ENCODE measurements around the gene LRRC59.
"Not testable (repeated sequence)": the region's sequence is repeated elsewhere in the genome, so short reads cannot be mapped to it uniquely, and the experiment has no call there.

LRRC59 gene

DNA sequence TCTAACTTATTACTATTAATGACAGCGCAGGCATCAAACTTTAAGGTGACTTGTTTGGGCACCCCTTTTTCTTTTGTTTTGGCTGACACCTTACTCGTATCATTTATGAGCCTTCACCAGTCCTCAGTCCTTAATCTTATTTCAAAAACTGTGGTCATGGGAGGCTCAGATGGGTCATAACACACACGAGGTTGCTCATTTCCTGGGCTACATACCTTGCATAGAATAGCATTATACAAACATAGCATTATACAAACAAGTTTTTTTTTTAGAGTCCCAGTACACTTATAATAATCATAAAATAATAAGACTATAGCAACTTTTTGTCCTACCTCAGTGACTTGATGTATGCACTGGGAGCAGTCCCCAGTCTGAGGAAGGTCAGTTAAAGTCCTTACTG lies 17.5 kb upstream of the LRRC59 start:
- Mint-ChIP-seq H3K36me3 (ENCODE audit: low read depth) (no peaks in the 10 kb centered on the region), H3K4me1 (ENCODE audit: low read depth) (peaks cover 2% of the 10 kb centered on the region), H3K27ac (no peak overlapping the region), H3K27me3 (ENCODE audit: low read depth) (peaks cover 35% of the 10 kb centered on the region), H3K9me3 (no peaks in the 10 kb centered on the region), H3K4me3 (no peak overlapping the region)
- DNase-seq (ENCODE audit: low spot score), result no peak

DNA sequence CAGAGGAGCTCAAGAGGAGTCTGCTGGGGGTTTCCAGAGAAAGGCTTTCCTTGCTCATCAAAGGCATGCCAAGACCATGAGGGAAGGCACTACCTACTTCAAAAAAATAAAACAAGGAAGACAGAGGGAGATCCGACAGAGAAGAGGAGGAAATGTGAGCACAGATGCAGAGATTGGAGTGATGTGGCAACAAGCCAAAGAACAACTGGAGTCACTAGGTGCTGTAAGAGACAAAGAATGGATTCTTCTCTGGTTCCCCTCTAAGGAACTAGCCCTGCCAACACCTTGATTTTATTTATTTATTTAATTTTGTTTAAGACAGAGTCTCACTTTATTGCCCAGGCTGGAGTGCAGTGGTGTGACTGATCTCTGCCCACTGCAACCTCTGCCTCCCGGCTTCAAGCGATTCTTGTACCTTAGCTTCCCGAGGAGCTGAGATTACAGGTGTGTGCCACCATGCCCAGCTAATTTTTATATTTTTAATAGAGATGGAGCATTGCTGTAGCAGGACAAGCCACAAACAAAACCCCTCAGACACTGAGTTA lies 14.9 kb upstream of the LRRC59 start:
- no peak for DNase-seq (ENCODE audit: low spot score)
- Mint-ChIP-seq H3K27ac (no peak overlapping the region), H3K4me3 (no peak overlapping the region), H3K36me3 (ENCODE audit: low read depth) (no peaks in the 10 kb centered on the region), H3K4me1 (ENCODE audit: low read depth) (no peaks in the 10 kb centered on the region), H3K27me3 (ENCODE audit: low read depth) (peaks cover 31% of the 10 kb centered on the region), H3K9me3 (no peaks in the 10 kb centered on the region)

DNA sequence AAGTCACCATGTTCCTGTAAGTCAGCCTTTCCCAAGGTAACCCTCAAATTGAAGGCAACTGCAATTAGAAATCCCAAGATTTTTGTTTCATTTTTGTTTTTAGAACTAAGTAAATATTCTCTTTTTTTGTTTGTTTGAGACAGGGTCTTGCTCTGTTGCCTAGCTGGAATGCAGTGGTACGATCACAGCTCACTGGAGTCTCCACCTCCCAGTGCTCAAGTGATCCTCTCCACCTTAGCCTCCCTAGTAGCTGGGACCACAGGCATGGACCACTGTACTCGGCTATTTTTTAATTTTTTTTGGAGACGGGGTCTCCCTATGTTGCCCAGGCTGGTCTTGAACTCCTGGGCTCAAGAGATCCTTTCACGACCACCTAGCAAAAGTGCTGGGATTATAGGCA lies 10.6 kb upstream of the LRRC59 start:
- H3K27ac Mint-ChIP-seq, result no peak overlapping the region
- no peaks in the 10 kb centered on the region for H3K36me3 Mint-ChIP-seq (ENCODE audit: low read depth)
- no peaks in the 10 kb centered on the region for H3K9me3 Mint-ChIP-seq
- peaks cover 5% of the 10 kb centered on the region for H3K4me1 Mint-ChIP-seq (ENCODE audit: low read depth)
- DNase-seq (ENCODE audit: low spot score), result no peak
- H3K27me3 Mint-ChIP-seq (ENCODE audit: low read depth), result peaks cover 30% of the 10 kb centered on the region
- H3K4me3 Mint-ChIP-seq, result no peak overlapping the region

DNA sequence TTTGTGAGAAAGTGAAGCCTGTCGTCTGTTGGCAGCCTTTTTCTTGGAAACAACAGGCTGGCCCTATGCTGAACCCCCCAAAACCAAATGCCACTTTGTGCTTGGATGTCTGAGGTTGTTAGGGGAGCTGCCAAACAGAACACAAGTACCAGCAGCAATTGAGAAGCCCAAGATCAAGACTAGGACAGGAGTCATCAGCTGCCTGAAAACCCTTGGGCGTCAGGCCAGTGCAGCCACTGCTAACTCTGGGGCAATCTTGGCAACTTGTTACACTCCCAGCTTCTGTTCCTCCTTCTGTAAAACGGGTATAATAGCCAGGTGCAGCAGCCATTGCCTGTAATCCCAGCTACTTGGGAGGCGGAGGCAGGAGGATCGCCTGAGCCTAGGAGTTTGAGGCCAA lies 9.3 kb upstream of the LRRC59 start:
- peaks cover 21% of the 10 kb centered on the region for H3K27me3 Mint-ChIP-seq (ENCODE audit: low read depth)
- DNase-seq (ENCODE audit: low spot score), result no peak
- H3K27ac Mint-ChIP-seq, result no peak overlapping the region
- H3K4me1 Mint-ChIP-seq (ENCODE audit: low read depth), result peaks cover 5% of the 10 kb centered on the region
- H3K9me3 Mint-ChIP-seq, result no peaks in the 10 kb centered on the region
- H3K36me3 Mint-ChIP-seq (ENCODE audit: low read depth), result no peaks in the 10 kb centered on the region
- no peak overlapping the region for H3K4me3 Mint-ChIP-seq

DNA sequence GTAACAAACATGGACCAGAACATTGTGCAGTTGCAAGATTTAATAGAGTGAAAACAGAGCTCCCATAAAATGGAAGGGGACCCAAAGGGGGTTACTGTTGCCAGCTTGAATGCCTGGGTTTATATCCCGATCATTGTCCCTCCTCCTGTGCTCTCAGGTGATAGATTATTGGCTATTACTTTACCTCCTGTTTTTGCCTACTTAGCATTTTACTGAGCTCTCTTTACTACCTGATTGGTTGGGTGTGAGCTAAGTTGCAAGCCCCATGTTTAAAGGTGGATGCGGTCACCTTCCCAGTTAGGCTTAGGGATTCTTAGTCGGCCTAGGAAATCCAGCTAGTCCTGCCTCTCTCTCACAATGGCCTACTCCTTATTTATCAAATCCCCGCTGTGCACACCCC lies 8.0 kb upstream of the LRRC59 start:
- H3K36me3 Mint-ChIP-seq (ENCODE audit: low read depth); H3K4me1 Mint-ChIP-seq (ENCODE audit: low read depth); H3K4me3 Mint-ChIP-seq; DNase-seq (ENCODE audit: low spot score); H3K27ac Mint-ChIP-seq; H3K9me3 Mint-ChIP-seq: not testable (repeated sequence)
- peaks cover 20% of the 10 kb centered on the region for H3K27me3 Mint-ChIP-seq (ENCODE audit: low read depth)

DNA sequence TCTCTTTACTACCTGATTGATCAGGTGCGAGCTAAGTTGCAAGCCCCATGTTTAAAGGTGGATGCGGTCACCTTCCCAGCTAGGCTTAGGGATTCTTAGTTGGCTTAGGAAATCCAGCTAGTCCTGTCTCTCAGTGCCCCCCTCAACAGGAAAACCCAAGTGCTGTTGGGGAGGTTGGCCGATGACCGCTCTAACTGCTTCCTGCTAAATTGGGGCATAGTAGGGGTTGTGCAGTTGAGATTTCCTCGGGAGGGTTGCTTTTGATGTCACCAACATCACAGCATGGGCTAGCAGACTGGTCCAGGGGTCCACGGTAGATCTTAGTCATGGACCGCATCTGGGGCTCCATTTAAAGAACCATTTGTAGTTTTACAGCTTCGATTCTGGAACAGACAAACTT lies 2.3 kb upstream of the LRRC59 start:
- peaks cover 18% of the 10 kb centered on the region for H3K36me3 Mint-ChIP-seq (ENCODE audit: low read depth)
- H3K4me3 Mint-ChIP-seq; DNase-seq (ENCODE audit: low spot score); H3K9me3 Mint-ChIP-seq; H3K27me3 Mint-ChIP-seq (ENCODE audit: low read depth); H3K27ac Mint-ChIP-seq: not testable (repeated sequence)
- peaks cover 18% of the 10 kb centered on the region for H3K4me1 Mint-ChIP-seq (ENCODE audit: low read depth)

DNA sequence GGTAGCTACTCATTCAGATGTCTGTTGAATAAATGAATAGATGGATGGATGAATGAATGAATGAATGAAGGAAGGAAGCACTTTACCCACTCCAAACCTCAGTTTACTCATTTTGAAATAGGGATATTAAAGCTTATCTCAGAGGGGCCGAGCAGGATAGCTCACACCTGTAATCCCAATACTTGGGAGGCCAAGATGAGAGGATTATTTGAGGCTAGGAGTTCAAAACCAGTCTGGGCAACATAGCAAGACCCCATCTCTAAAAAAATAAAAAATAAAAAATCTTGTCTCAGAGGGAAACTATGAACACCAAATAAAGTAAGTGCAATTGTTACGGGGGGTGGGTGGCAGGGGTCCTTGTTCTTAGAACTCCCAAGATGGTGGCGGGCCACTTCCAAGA lies 1.3 kb upstream of the LRRC59 start:
- peaks cover 18% of the 10 kb centered on the region for H3K4me1 Mint-ChIP-seq (ENCODE audit: low read depth)
- not testable (repeated sequence) for H3K4me3 Mint-ChIP-seq; H3K27me3 Mint-ChIP-seq (ENCODE audit: low read depth); H3K9me3 Mint-ChIP-seq; H3K27ac Mint-ChIP-seq; DNase-seq (ENCODE audit: low spot score)
- H3K36me3 Mint-ChIP-seq (ENCODE audit: low read depth), result peaks cover 24% of the 10 kb centered on the region

DNA sequence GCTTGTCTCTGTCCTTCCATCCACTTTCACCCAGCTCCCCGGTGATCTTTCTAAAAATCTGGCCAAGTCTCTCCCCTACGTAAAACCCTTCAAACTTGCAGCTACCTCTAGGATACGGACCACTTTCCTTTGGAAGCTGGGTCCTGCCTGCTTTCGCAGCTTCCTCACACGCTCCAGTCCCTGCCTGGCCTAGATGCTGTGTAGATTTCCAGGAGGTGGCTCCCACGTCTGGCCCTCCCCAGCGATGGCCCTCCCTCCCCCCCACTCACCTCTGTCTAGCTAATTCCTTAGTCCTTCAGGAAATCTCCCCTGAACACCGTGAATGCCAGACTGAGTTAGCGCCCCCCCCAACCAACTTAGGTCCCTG lies 579 bp upstream of the LRRC59 start:
- H3K4me1 Mint-ChIP-seq (ENCODE audit: low read depth), result peaks cover 20% of the 10 kb centered on the region
- peak overlapping the region; percentile 98 for H3K27ac Mint-ChIP-seq
- H3K9me3 Mint-ChIP-seq, result peaks cover 8% of the 10 kb centered on the region
- H3K4me3 Mint-ChIP-seq, result peak overlapping the region; percentile 100
- DNase-seq (ENCODE audit: low spot score), result no peak
- H3K27me3 Mint-ChIP-seq (ENCODE audit: low read depth), result no peaks in the 10 kb centered on the region
- peaks cover 31% of the 10 kb centered on the region for H3K36me3 Mint-ChIP-seq (ENCODE audit: low read depth)

DNA sequence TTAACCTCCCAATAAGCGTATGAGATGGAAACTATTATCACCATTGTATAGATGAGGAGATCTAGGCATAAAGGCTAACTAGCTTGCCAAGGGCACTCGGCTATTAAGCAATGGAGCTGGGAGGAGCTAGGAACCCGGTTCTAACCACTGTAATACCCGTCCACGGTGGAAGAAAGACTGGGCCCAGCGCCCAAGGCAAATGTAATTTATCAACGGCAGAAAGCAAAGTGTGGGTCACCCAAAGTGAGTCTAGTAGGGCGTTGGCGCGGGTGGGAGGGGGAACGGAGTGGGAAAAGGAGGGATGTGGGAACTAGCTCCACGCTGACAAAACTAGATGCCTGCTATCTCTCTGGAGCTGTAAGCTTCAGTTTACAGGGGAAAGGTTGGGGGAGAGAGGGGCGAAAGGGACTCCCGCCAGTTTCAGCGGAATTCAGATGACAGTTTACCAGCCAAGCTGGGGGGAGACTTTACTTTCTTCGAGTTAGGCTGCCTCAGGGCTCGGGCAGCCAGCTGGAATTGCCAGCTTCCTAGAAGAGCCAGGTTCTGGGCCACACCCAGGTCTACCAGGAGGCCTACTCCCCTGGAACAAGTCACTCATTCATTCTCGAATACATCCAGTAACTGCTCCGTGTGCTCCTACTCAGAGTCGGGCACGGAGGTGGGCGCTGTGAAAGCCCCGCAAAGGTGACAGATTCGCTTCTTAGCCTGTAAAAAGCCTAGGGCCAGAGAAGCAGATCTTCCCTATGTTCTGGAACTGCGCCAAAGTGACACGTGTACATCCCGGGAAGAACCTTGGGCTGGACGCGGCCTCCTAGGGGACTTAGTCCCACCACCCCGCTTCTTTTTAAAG lies 837 bp downstream of the LRRC59 start:
- Mint-ChIP-seq H3K4me3 (peak overlapping the region; percentile 100), H3K27me3 (ENCODE audit: low read depth) (no peaks in the 10 kb centered on the region), H3K9me3 (peaks cover 8% of the 10 kb centered on the region), H3K4me1 (ENCODE audit: low read depth) (peaks cover 20% of the 10 kb centered on the region), H3K27ac (peak overlapping the region; percentile 98), H3K36me3 (ENCODE audit: low read depth) (peaks cover 40% of the 10 kb centered on the region)
- no peak for DNase-seq (ENCODE audit: low spot score)

DNA sequence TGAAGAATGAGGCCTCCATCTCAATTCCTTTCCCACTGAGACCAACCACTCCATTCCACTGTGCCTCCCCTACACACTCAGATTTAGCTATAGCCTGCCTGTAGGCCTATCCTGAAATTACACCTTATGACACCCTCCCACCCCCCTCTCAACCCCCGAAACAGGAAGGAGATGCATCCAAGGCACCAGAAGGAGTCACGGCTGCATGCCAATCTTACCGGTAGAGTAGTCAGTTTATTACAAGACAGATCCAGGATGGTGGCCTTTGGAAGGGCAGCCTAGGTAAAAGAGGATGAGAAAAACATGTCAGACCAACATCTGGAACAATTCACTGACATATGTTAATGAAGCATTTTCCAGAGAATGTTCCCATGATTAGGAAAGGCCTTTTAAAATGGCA lies 2.6 kb downstream of the LRRC59 start:
- Mint-ChIP-seq H3K4me1 (ENCODE audit: low read depth) (peaks cover 20% of the 10 kb centered on the region), H3K27ac (no peak overlapping the region), H3K4me3 (peak overlapping the region; percentile 100), H3K9me3 (peaks cover 7% of the 10 kb centered on the region), H3K27me3 (ENCODE audit: low read depth) (no peaks in the 10 kb centered on the region), H3K36me3 (ENCODE audit: low read depth) (peaks cover 52% of the 10 kb centered on the region)
- no peak for DNase-seq (ENCODE audit: low spot score)

DNA sequence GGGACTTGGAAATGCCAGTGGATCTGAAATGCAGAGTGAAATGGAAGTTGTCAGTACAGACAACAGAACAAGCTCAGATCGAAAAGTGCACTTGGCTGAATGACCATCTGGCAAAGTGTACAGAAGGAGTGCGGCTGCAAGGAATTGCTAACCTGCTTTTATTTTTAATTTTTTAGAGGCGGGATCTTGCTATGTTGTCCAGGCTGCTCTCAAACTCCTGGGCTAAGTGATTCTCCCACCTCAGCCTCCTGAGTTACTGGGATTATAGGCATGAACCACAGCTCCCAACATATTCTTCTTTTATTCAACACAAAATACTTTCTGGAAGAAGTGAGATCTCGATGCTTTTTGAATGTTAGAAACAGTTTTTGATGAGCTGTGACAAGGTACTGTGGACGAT lies 3.6 kb downstream of the LRRC59 start:
- Mint-ChIP-seq H3K4me3 (peak overlapping the region; percentile 3), H3K4me1 (ENCODE audit: low read depth) (peaks cover 20% of the 10 kb centered on the region), H3K9me3 (no peaks in the 10 kb centered on the region), H3K27me3 (ENCODE audit: low read depth) (no peaks in the 10 kb centered on the region), H3K27ac (no peak overlapping the region), H3K36me3 (ENCODE audit: low read depth) (peaks cover 59% of the 10 kb centered on the region)
- DNase-seq (ENCODE audit: low spot score), result no peak

DNA sequence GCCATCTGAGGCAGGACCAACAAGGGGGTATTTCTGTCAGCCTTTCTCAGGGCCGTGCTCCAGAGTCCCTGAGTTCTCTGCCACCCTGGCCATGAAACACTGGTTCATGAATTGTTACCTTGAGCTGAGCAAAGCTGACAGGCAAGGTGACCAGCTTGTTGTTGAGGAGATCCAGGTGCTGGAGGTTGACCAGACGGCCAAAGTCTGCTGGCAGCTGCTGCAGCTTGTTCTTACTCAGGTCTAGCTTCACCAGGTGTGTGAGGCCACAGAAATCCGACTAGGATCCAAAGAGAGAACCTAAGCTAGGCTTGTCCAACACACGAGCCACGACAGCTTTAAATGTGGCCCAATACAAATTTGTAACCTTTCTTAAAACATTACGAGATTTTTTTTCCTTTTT lies 4.7 kb downstream of the LRRC59 start:
- Mint-ChIP-seq H3K27ac (no peak overlapping the region), H3K27me3 (ENCODE audit: low read depth) (no peaks in the 10 kb centered on the region), H3K36me3 (ENCODE audit: low read depth) (peaks cover 68% of the 10 kb centered on the region), H3K9me3 (no peaks in the 10 kb centered on the region), H3K4me3 (no peak overlapping the region), H3K4me1 (ENCODE audit: low read depth) (peaks cover 17% of the 10 kb centered on the region)
- no peak for DNase-seq (ENCODE audit: low spot score)

DNA sequence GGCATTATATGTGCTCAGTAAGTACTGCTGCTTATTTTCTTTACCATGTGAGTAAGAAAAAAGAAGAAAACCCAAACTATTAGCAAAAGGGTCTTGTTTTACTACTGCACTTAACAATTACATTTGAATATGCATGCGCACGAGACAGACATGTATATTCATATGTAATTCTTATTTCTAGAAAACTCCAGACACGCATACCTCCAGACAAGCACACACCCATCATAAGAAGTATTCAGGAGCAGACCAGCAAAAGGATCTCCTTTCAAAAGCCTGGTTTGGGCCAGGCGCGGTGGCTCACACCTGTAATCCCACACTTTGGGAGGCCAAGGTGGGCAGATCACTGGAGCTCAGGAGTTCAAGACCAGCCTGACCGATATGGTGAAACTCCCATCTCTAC lies 7.8 kb downstream of the LRRC59 start:
- Mint-ChIP-seq H3K9me3 (no peaks in the 10 kb centered on the region), H3K4me1 (ENCODE audit: low read depth) (peaks cover 2% of the 10 kb centered on the region), H3K36me3 (ENCODE audit: low read depth) (peaks cover 73% of the 10 kb centered on the region), H3K27me3 (ENCODE audit: low read depth) (no peaks in the 10 kb centered on the region), H3K27ac (no peak overlapping the region), H3K4me3 (no peak overlapping the region)
- DNase-seq (ENCODE audit: low spot score), result no peak

DNA sequence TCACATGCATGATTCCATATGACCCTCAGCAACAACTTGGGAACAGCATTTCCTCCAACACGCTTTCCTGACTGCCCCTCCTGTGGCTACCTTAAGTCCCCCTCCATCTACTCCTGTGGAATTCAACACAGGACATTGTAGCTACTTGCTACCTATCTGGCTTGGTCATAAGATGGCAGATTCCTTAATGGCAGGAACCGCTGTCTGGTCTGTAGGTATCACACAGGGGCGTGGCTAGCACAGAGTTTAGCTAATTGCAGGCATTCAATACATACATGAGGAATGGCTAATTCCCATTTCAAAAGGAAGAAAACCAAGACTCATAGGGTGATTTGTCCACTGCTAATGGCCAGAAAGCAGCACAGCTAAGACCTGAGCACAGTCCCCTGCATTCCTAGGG lies 8.6 kb downstream of the LRRC59 start:
- no peak overlapping the region for H3K27ac Mint-ChIP-seq
- H3K4me1 Mint-ChIP-seq (ENCODE audit: low read depth), result peaks cover 2% of the 10 kb centered on the region
- peaks cover 71% of the 10 kb centered on the region for H3K36me3 Mint-ChIP-seq (ENCODE audit: low read depth)
- H3K9me3 Mint-ChIP-seq, result no peaks in the 10 kb centered on the region
- no peaks in the 10 kb centered on the region for H3K27me3 Mint-ChIP-seq (ENCODE audit: low read depth)
- H3K4me3 Mint-ChIP-seq, result no peak overlapping the region
- no peak for DNase-seq (ENCODE audit: low spot score)

DNA sequence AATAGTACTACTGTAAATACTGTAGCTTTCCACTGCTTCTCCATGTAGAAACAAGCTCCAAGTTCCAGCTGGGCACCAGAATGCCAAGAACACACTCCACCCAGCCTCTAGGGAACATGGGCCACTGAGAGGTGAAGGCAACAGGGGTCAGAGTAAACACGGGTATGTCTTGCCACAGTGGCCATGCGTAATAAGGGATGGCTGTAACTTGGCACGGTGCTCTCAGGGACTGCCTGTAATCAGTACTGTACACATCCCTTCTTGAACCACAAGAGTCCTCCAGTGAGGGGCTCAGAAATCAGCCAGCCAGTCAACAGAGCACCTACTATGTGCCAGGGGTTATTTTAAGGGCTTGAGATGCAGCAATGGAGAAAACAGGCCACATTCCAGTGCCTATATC lies 10.8 kb downstream of the LRRC59 start:
- no peak for DNase-seq (ENCODE audit: low spot score)
- Mint-ChIP-seq H3K27ac (no peak overlapping the region), H3K9me3 (no peaks in the 10 kb centered on the region), H3K27me3 (ENCODE audit: low read depth) (no peaks in the 10 kb centered on the region), H3K4me1 (ENCODE audit: low read depth) (no peaks in the 10 kb centered on the region), H3K36me3 (ENCODE audit: low read depth) (peaks cover 71% of the 10 kb centered on the region), H3K4me3 (no peak overlapping the region)
